Gastroesophageal sphincter (tissue), 3 donors: ENCODE results near the gene DUOXA1.

Source experiments
- CTCF ChIP-seq, 4 experiments: fragments of 200-600 bp in 2 of 4; fragments of 450-650 bp in 2 of 4; sonication (generic) in 1 of 4; IDR thresholded peaks; one replicate each; pipeline ENCODE4 v1.5.1; 2017 to 2019; ENCODE audit warnings: antibody characterized with exemption in 4 of 4, mild to moderate bottlenecking in 2 of 4, moderate library complexity in 2 of 4
- POLR2A ChIP-seq, 2 donors: fragments of 450-650 bp; IDR thresholded peaks; one replicate each; pipeline ENCODE4 v1.6.1; 2017; ENCODE audit warnings: antibody characterized with exemption in 2 of 2, mild to moderate bottlenecking in 2 of 2, moderate library complexity in 1 of 2
- POLR2AphosphoS5 ChIP-seq: sonication (generic); formaldehyde crosslinking; IDR thresholded peaks from one replicate; pipeline ENCODE4 v1.6.1; 2017; ENCODE audit warnings: antibody characterized with exemption

GRCh38 chr15:45112591-45113379 is 16.9 kb downstream of the DUOXA1 start:
- TF ChIP-seq CTCF (IDR thresholded peaks at IDR 0.05) (no peak), POLR2A (IDR thresholded peaks at IDR 0.05) (no peak), POLR2AphosphoS5 (no peak)
